ENCODE results near the gene DPYSL4. TPM values are rescaled to one million over a fixed set of nuclear protein-coding genes. Genes with fewer than 3 reads are reported as not detected.

DPYSL4 gene
- total and polyA plus RNA-seq, 7 donors = 0.30 to 1.4 (median 0.82) TPM

DNA sequence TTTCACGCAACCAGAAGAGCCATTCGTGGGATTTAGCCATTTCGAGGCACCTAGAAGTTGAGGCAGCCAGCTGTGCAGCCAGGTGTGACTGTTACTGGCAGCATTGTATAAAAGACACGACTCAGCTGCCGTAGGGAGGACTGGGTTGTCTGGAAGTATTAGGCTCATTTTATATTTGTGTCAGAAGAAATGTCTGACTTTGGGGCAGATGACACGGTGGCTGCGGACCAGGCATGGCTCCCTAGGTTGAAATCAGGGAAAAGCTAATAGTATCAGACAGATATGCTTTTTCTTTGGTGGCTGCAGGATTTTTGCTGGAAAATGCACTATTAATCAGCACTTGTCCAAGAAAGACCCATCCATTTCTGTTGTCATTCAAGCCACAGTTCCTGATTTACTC lies 4.2 kb upstream of the DPYSL4 start:
- peak in 1 of 2 donors; percentile 12 for DNase-seq

DNA sequence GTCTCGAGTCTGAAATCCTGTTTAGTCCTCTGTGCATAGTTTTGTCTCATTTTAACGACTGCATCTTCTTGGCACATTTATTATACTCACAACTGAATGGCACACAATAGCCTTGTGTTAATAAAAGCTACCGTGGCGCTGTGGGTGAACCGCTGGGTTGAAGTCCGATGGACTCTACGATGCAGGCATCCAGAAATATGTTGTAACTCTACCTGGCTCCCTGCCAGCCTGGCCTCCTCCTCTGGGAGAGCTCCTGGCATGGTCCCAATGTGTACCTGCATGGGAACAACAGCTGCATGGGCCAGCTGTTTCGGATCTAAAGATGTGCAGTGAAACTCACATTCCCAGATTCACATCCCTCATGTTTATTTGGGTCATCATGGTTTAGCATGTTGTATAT lies 3.7 kb upstream of the DPYSL4 start:
- H3K27me3 ChIP-seq (ENCODE audit: insufficient read depth in 3 of 3, low read length in 2 of 3) = peaks cover 0 to 57% (median 16%) of the 10 kb centered on the region in 3 donors
- no peaks in the 10 kb centered on the region for H3K36me3 ChIP-seq (ENCODE audit: insufficient read depth in 1 of 2, low read depth in 1 of 2)
- H3K27ac ChIP-seq = no peak overlapping the region
- 55 to 61% (median 56%) methylated on average over 8 of the region's 8 CpGs for WGBS, 3 donors
- ATAC-seq = no peak
- no peak for TF ChIP-seq CTCF (IDR thresholded peaks at IDR 0.05)
- DNase-seq = peak in 1 of 2 donors; percentile 48
- no peak overlapping the region for H3K4me3 ChIP-seq
- H3K9me3 ChIP-seq = no peaks in the 10 kb centered on the region
- H3K4me1 ChIP-seq = peaks cover 13% of the 10 kb centered on the region
- intact Hi-C loops (cut with DNase I) = no loop called here

More for the DNA sequence above, 4.2 kb upstream of the DPYSL4 start:
- no peaks in the 10 kb centered on the region for H3K9me3 ChIP-seq
- TF ChIP-seq CTCF (IDR thresholded peaks at IDR 0.05) = no peak
- no peak for ATAC-seq
- H3K27ac ChIP-seq = no peak overlapping the region
- H3K27me3 ChIP-seq (ENCODE audit: insufficient read depth in 3 of 3, low read length in 2 of 3) = peaks cover 0 to 53% (median 16%) of the 10 kb centered on the region in 3 donors
- intact Hi-C loops (cut with DNase I) = no loop called here
- peaks cover 12% of the 10 kb centered on the region for H3K4me1 ChIP-seq
- WGBS, 3 donors = 68 to 78% (median 75%) methylated on average over 7 of the region's 7 CpGs
- H3K36me3 ChIP-seq (ENCODE audit: insufficient read depth in 1 of 2, low read depth in 1 of 2) = no peaks in the 10 kb centered on the region
- no peak overlapping the region for H3K4me3 ChIP-seq

GRCh38 chr10:132184816-132185593 lies 1.7 kb upstream of the DPYSL4 start:
- intact Hi-C loops (cut with DNase I) = no loop called here
- Histone ChIP-seq H3K4me3 (peak overlapping the region; percentile 57), H3K4me1 (peaks cover 13% of the 10 kb centered on the region), H3K27ac (no peak overlapping the region), H3K36me3 (ENCODE audit: insufficient read depth in 1 of 2, low read depth in 1 of 2) (no peaks in the 10 kb centered on the region), H3K9me3 (no peaks in the 10 kb centered on the region), H3K27me3 (ENCODE audit: insufficient read depth in 3 of 3, low read length in 2 of 3) (peaks cover 0 to 71% (median 19%) of the 10 kb centered on the region in 3 donors)
- WGBS, 3 donors = 42 to 45% (median 45%) methylated on average over 35 of the region's 35 CpGs
- no peak for TF ChIP-seq CTCF (IDR thresholded peaks at IDR 0.05)
- peak in 1 of 4 donors; percentile 8 for ATAC-seq
- DNase-seq = peak in 1 of 2 donors; percentile 39

GRCh38 chr10:132185601-132186487 lies 904 bp upstream of the DPYSL4 start:
- intact Hi-C loops (cut with DNase I) = no loop called here
- DNase-seq (peak in 1 of 2 donors; percentile 49), ATAC-seq (peak; percentile 77 to 83 (median 82))
- Histone ChIP-seq H3K4me1 (peaks cover 13% of the 10 kb centered on the region), H3K36me3 (ENCODE audit: insufficient read depth in 1 of 2, low read depth in 1 of 2) (no peaks in the 10 kb centered on the region), H3K4me3 (peak overlapping the region; percentile 57), H3K27me3 (ENCODE audit: insufficient read depth in 3 of 3, low read length in 2 of 3) (peaks cover 0 to 74% (median 19%) of the 10 kb centered on the region in 3 donors), H3K9me3 (no peaks in the 10 kb centered on the region), H3K27ac (no peak overlapping the region)
- WGBS, 3 donors = 1 to 4% (median 3%) methylated on average over 64 to 99 of the region's 99 CpGs
- no peak for TF ChIP-seq CTCF (IDR thresholded peaks at IDR 0.05)
